ENCODE results near the gene SIPA1L3. TPM values are rescaled to one million over a fixed set of nuclear protein-coding genes. Genes with fewer than 3 reads are reported as not detected.

SIPA1L3 gene
- total and polyA plus RNA-seq, 2 of the 13 experiments (the other 11 are each of a cell fraction or from before 2014, with no cell fraction given) = 5.5 to 7.7 TPM

DNA sequence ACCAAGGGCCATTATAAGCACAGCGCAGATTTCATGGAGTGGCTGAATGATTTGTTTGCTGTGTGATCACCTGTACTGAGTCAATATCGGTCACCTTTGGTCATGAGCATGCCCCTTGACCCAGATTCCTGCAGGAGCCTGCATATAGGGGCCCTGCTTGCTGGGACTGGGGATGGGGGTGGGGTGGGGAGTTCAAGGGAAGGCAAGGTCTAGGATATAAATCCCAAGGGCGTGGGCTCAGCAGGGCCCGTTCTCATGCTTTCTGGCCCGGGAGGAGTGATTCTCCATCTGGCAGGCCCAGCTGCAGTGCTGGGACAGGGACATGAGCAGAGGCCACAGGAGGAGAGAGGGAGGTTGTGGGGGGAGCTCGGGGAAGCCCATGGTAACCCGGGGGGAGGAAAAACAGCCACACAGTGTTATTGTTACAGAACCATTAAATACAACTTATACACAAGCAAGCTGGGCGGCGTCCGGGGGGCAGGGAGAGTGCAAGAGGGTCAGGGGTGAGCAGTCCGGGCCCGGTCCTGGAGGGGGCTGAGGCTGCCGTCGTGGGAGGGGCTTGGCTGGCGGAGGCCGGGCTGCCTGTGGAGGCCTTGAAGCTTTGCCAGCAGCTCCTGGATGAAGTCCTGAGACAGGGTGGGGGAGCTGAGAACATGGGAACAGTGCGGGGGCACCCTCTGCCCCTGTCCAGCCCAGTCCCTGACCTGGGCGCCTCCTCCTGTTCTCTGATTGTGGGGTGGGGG is 344.0 kb downstream of the SIPA1L3 start (continued):
- TF ChIP-seq SOX6 (IDR thresholded peaks at IDR 0.05) = no peak
- peak; percentile 83 for TF ChIP-seq SOX6 (CRISPR knock-in tag; IDR thresholded peaks at IDR 0.05)
- TF ChIP-seq, protein P1, sequence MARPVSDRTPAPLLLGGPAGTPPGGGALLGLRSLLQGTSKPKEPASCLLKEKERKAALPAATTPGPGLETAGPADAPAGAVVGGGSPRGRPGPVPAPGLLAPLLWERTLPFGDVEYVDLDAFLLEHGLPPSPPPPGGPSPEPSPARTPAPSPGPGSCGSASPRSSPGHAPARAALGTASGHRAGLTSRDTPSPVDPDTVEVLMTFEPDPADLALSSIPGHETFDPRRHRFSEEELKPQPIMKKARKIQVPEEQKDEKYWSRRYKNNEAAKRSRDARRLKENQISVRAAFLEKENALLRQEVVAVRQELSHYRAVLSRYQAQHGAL (CRISPR knock-in tag; IDR thresholded peaks at IDR 0.05; ENCODE audit: not compliant biosample characterization) = no peak
- TF ChIP-seq PAF1 (CRISPR knock-in tag; IDR thresholded peaks at IDR 0.05) = no peak
- peak in 1 of 2 experiments; percentile 62; a peak in 1 of 4 replicates for TF ChIP-seq REST (IDR thresholded peaks at IDR 0.05; ENCODE audit: borderline replicate concordance in 1 of 2, low read depth in 1 of 2, low read length in 2 of 2)
- TF ChIP-seq ZBTB46 (CRISPR knock-in tag; IDR thresholded peaks at IDR 0.05; ENCODE audit: borderline replicate concordance) = no peak
- TF ChIP-seq ZFP36L2 (CRISPR knock-in tag; IDR thresholded peaks at IDR 0.05) = no peak
- 0 out of 2 replicates have a peak, but pooled peaks have one; percentile 15 for TF ChIP-seq RFX1 (IDR thresholded peaks at IDR 0.05)
- TF ChIP-seq, protein P2, sequence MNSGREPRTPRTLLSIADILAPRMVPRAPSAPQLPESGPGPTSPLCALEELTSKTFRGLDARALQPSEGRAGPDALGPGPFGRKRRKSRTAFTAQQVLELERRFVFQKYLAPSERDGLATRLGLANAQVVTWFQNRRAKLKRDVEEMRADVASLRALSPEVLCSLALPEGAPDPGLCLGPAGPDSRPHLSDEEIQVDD (CRISPR knock-in tag; IDR thresholded peaks at IDR 0.05; ENCODE audit: borderline replicate concordance) = no peak
- TF ChIP-seq ZNF331 (CRISPR knock-in tag; IDR thresholded peaks at IDR 0.05) = peak; percentile 94
- peak; percentile 49; the same call in 1 of the 2 replicates for TF ChIP-seq MTA1 (CRISPR knock-in tag; IDR thresholded peaks at IDR 0.05; ENCODE audit: borderline replicate concordance)
- TF ChIP-seq ZNF552 (CRISPR knock-in tag; IDR thresholded peaks at IDR 0.05; ENCODE audit: borderline replicate concordance) = no peak
- TF ChIP-seq DZIP1 (CRISPR knock-in tag; IDR thresholded peaks at IDR 0.05) = no peak
- TF ChIP-seq, protein P3, sequence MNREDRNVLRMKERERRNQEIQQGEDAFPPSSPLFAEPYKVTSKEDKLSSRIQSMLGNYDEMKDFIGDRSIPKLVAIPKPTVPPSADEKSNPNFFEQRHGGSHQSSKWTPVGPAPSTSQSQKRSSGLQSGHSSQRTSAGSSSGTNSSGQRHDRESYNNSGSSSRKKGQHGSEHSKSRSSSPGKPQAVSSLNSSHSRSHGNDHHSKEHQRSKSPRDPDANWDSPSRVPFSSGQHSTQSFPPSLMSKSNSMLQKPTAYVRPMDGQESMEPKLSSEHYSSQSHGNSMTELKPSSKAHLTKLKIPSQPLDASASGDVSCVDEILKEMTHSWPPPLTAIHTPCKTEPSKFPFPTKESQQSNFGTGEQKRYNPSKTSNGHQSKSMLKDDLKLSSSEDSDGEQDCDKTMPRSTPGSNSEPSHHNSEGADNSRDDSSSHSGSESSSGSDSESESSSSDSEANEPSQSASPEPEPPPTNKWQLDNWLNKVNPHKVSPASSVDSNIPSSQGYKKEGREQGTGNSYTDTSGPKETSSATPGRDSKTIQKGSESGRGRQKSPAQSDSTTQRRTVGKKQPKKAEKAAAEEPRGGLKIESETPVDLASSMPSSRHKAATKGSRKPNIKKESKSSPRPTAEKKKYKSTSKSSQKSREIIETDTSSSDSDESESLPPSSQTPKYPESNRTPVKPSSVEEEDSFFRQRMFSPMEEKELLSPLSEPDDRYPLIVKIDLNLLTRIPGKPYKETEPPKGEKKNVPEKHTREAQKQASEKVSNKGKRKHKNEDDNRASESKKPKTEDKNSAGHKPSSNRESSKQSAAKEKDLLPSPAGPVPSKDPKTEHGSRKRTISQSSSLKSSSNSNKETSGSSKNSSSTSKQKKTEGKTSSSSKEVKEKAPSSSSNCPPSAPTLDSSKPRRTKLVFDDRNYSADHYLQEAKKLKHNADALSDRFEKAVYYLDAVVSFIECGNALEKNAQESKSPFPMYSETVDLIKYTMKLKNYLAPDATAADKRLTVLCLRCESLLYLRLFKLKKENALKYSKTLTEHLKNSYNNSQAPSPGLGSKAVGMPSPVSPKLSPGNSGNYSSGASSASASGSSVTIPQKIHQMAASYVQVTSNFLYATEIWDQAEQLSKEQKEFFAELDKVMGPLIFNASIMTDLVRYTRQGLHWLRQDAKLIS (CRISPR knock-in tag; IDR thresholded peaks at IDR 0.05) = no peak
